NCI-H748 (cell line): ENCODE results near the gene FOXRED1.
"Not testable (repeated sequence)": the region's sequence is repeated elsewhere in the genome, so short reads cannot be mapped to it uniquely, and the experiment has no call there.

ENCODE experiments used
- DNase-seq: peaks from one replicate; lab custom pipeline; 2025; ENCODE audit not compliant: unreplicated experiment; lab: John Stamatoyannopoulos, UW

Gene FOXRED1

DNA sequence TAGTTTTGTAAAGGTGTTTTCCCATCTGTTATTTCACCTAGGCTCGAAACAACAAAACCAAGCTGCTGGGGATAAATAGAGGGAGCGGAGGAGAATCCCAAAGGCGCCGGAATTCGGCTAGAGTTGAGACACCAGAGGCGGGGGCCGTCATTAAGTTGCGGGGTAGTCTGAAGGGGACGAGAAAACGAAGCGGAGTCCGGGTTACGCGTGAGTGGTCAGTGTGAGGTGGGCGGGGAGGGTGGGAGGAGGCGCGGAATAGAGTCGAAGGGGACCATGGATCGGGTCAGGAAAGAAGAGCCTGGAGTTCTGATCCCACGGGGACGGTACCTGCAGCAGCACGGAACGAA is 620 bp upstream of the FOXRED1 start:
- DNase-seq = peak; percentile 60

DNA sequence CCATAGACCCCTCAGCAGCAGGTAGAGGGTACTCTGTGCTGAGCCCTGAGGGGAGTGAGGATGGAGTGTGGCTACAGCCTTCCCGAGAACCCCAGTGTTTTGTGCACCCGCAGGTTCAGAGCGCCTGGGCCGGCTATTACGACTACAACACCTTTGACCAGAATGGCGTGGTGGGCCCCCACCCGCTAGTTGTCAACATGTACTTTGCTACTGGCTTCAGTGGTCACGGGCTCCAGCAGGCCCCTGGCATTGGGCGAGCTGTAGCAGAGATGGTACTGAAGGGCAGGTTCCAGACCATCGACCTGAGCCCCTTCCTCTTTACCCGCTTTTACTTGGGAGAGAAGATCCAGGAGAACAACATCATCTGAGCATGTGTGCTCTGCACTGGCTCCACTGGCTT is 8.4 kb downstream of the FOXRED1 start:
- no peak for DNase-seq

DNA sequence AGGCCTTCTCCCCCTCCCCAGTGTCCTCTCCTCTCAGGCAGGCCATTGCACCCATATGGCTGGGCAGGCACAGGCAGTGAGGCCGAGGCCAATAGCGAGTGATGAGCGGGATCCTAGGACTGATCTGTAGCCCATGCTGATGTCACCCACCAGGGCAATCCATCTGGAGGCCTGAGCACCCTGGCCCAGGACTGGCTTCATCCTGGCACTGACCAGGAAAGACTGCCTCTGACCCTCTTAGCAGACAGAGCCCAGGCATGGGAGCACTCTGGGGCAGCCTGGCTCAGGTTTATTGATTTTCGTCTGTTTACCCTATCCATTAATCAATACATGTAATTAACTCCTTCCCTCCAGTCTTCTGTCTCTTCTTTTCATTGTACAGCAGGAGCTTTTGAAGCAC is 8.8 kb downstream of the FOXRED1 start:
- DNase-seq = no peak

DNA sequence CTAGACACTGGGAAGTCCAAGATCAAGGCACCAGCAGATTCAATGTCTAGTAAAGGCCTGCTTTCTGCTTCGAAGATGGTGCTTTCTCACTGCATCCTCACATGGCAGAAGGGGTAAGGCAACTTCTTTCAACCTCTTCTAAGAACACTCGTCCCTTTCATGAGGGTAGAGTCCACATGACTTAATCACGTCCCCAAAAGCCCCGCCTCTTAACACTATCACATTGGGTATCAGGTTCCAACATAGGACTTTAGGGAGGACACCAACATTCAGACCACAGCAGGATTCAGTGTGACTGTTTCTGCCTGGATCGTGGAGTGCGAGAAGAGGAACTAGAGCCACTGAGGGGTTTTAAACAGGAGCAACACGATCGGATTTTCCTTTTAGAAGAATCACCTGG is 10.2 kb downstream of the FOXRED1 start:
- DNase-seq = no peak

DNA sequence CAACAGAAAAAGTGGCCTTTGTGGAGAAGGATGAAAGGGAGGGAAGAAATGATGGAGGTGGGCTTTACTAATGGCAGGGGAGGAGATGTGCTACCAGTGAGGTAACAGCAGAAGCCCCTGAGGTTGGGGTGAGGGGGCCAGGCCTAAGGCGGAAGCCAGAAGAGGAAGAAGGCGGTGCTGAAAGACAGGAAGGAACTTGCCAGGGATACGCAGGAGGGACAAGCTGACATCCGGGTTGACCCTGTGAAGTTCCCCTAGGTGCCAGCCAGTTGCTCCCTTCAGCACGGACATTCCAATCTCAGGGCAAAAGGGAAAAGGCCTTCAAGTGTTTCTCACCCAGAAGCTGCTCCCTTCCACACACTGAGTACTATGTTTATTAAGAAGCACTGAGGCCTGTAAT is 11.6 kb downstream of the FOXRED1 start:
- no peak for DNase-seq

DNA sequence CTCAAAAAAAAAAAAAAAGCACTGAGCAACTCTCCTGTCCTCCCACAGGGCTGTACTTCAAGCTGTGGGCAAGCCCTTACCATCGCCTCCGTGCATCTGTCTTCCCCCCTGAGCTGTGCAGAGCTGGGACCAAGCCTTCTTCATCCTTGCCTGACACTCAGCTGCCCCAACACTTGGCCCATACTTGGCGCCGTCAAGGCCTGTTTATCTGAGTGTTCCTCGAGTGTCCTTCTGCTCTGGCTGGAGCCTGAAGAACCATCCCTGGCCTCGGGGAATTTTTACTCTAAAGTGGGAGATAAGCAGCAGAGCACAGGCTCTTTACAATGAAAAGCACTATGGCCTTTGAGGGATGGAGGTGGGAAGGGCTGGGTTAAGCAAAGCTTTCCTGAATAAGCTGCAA is 12.3 kb downstream of the FOXRED1 start:
- DNase-seq = no peak

DNA sequence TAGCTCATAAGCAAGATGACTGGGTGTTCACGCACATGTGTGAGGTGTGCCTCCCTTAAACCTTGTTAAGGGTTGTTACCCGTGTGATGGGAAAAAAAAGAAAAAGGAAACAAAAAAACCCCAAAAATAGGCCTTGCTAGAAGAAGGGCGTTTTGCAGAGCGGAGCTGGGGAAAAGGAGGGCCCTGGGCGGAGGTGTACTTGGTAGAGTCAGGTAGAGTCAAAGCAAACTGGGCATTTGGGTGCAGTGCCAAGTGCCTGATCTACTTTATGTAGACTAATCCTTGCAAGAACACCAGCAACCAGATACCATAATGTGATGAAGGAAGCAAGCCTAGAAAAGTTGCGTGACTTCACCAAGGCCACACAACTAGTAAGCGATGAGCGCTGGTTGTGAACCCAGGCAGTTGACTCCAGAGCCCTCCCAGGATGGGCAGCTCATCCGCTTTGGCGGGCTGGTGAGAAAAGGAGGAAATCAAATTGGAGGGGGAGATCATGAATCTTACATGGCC is 12.8 kb downstream of the FOXRED1 start:
- DNase-seq = no peak

DNA sequence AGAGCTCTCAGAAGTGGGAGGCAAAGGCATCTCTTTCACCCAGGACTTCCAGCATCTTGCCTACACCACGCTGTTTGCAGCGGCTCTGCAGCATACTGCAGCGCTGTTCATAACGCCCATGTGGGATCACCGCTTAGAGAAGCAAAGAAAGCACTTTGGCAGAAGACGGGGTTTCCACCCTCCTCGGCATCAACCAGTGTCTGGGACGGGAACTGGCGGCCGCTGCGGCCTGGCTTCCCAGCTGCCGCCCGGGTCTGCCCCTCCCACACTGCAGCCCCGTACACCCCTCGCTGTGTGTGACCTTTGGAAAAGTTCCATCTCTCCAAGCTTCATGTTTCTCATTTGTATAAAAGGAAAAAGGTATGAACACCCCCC is 13.4 kb downstream of the FOXRED1 start:
- DNase-seq = peak; percentile 38

DNA sequence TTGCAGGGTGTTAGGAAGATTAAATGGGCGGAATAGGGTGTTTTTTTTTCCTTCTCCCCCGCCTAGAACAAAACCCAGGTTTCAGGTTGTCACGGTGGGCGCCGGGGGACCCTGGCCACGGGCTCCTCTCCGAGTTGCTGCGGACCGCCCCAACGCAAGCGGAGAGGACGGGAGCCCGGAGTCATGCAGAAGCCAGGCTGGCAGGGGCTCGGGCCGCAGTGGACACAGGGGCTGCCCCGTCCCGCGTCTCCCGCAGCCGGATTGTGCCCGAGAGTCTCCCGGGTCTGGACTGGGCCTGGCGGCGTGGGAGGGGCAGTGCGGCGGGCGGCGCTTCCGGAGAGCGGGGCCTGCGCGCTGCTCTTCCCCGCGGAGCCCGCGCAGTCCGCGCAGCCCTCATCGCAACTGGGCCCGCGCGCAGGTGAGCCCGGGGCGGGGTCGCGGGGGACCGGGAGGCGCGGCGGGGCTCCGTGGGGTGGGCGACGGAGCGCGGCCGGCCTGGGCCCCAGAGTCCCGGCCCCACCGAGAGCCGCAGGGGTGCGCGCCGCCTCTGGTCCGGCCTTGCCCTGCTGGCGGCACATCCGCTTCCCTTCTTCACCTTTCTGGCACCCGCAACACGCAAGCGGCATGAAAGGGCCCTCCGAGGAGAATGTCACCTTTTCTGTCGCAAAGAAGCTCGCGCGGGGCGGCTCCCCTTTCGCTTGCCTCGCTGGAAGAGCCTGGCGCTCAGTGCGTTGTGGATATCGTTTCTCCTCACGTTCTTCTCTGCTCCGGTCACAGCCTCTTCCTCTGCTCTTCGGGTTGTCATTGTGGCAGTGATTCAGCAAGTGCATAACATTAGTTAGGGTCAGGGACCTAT is 14.0 kb downstream of the FOXRED1 start, which contains the start of gene TIRAP:
TSS of gene TIRAP (plus strand) at position 358 of the 856 bp plus-strand sequence. CDS start 7,802 bp downstream, outside the sequence.
- DNase-seq = peak; percentile 69

DNA sequence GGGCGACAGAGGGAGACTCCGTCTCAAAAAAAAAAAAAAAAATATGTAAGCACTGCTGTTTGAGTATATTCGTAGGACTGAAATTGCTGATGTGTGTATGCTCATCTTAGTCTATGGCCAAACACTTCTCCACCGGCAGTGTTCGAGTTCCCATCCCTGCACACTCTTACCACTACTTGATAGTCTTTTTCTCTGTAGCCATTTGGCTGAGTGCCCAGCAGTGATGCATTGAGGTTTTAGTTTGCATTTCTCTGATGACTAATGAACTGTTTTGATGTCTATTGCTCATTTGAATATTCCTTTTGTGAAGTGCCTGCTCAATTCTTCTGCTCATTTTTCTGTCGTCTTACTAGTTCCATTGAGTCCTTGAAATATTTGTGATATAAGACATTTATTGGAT is 15.9 kb downstream of the FOXRED1 start:
- peak; percentile 51 for DNase-seq

DNA sequence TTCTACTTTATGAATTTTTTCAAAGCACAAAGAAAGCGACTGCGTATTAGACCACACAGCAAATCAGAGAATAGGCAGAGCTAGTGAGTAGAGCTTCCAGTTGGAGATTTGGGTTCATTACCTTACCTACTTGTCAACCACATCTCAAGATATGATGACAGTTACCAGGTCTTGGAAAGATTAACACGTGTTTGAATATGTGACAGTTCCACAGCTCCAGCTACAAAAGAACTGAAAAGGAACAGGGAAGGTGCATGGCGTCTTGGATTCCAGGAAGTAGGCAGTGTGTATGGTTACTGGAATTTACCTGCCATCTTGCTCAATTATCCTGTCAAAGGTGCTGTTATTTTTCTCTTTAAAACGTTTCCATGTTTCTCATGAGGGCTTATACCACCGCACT is 19.3 kb downstream of the FOXRED1 start:
- DNase-seq = no peak

DNA sequence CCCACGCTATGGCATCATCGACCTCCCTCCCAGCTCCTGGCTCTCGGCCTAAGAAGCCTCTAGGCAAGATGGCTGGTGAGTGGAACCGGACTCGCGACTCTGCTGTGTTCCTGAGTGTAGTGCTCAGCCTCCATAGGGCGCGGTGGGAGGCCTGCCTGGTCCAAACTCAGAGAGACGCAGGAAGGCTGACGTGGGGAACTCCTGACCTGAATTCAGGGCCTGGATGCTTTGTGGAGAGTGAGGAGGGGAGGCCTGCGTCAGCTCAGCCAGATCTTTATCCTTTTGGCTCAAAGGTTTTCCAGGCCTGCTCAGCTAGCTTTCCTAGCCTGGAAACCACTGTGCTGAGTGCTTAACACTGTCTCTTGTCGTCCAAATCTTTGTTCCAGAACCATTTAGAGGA is 21.9 kb downstream of the FOXRED1 start:
- no peak for DNase-seq

DNA sequence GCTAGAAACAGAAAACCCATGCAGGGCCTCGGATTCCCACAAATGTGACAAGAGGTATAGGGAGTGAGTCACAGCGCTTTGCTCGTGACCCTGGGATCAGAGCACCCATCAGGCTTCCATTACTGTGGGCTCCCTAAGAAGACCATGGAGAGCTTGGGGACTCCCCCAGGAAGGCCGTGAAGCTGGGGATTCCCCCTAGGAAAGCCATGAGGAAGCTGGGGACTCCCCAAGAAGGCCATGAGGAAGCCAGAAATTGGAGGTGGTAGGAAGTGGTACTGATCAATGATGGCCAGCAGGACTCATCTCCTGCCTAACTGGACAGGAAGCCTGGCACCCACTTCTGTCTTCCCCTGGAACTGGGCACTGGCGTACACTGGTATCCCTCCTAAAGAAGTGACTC is 24.8 kb downstream of the FOXRED1 start:
- no peak for DNase-seq

DNA sequence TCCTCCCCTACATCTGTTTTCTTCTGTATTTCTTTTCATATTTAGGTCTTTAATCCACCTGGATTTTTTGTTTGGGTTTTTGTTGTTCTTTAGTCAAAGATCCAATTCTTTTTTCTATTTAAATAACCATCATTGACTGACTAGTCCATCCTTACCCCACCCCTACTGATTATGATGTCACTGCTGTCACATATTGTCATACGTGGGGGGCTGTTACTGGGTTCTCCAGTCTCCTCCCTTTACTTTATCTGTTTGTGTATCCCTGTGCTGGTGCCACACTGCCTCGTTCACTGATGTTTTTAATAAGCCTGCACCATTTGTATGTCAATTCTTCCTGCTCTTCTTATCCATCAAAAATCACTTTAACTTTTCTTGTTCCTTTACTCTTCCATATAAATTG is 28.1 kb downstream of the FOXRED1 start:
- no peak for DNase-seq

DNA sequence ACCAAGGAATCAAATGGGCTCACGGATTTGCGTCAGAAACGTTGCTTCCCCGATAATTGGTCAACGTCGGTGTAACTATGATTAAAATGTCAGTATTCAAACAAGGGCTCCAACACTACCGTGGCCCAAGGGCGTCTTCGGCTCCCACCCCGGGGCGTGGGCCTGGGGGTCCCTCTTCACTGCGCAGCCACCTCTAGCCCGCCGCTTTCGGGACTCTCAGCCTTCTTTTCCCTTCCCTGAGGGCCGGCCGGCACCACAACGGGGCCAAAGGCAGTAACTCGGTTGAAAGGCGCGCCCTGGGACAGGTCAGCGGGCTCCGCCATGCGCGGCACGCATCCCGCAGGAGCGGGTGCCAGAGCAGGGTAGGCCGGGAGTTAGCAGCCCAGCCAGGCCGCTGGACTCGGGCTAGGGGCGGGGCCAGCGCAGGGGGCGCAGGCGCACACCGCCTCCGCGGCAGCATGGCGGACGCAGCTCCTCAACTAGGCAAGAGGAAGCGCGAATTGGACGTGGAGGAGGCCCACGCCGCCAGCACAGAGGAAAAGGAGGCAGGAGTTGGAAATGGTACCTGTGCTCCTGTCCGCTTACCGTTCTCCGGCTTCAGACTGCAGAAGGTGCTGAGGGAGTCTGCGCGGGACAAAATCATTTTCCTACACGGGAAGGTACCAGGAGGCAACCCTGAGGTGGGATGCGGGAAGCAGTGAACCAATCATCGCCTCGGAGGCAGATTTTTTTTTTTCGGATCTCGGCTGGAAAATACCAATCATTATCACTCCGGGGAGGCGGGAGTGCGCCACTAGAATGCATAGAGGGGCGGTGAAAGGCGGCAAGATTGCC is 34.9 kb downstream of the FOXRED1 start, which contains the start of gene DCPS:
TSS of gene DCPS (plus strand) at position 438 of the 834 bp plus-strand sequence. CDS start at position 459, 21 bp downstream.
- DNase-seq = peak; percentile 88

DNA sequence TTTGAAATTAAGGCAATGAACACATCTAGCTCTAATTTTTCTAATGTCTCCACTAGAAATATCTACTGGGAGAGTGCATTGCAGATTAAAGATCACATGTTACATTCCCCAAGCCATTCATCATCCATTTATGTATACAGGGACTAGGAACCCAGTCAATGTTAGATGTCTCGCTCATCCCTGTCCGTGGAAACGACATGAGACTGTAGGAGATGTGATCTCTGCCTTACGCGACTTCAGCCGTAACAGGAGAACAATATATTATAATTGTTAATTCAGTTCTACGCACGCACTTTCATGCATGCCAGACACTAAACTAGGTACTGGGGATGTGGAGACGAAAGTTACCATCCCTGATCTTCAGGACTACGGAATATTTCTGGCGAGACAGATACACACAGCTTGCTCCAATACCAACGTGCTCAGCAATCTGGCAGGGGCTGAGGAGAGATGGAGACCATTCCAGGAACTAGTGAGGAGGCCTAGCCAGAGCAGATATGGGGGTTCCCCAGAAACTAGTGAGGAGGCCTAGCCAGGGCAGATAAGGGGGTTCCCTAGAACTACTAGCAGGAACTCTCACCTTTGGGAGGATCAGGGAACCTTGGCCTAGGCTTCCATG is 35.6 kb downstream of the FOXRED1 start:
- peak; percentile 58 for DNase-seq

DNA sequence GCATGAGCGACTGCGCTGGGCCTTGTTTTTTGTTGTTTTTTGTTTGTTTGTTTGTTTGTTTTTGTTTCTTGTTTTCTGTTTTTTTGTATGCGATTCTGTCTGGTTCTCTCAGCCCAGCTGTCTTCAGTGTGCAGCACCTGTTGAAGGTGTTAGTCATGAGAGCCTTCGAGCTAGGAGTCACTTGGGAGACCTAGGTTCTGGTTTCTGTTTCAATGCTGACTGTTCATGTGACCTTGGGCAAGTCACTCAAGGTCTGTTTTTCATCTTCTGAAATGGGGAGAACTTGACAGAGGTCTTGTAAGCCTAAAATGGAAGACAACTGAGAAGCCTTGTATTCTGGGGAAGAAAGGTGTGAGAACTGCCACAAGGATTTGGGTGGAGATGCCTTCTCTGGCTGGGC is 36.7 kb downstream of the FOXRED1 start:
- DNase-seq = no peak

DNA sequence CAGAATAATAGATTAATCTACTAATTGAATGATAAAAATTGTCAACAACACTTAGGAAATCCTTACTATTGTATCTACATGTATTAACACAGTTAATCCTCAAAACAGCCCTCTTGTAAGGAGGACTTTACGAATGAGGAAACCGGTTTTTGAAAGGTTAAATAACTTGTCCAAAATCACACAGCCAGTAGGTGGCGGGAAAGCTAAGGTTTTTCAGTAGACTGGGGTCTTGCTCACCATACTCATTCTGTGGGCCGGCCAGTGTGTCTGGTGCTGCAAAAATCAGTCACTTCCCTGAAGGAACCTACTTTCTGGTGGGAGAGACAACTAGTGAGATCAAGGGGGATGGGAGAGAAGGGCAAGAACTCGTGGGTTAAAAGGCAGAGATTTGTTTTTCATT is 38.8 kb downstream of the FOXRED1 start:
- peak; percentile 20 for DNase-seq

DNA sequence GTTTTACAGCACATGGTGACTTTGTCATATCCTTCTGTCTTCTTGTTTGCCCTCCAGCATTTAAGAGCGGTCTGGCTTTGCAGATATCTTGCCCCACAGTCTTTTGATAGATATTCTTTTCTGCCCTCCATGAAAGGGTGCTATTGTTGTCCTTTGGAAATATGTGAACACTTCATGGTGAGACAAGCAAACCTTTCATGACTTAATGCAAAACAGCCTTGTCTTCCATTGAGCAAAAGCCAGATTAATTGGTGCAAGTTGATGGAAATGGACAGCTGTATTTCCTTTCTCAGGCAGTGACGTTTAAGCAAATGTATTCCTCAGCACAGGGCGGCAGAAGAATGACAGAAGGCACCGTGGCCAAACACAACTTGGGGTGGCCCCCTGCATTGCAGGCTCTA is 39.3 kb downstream of the FOXRED1 start:
- DNase-seq = no peak

DNA sequence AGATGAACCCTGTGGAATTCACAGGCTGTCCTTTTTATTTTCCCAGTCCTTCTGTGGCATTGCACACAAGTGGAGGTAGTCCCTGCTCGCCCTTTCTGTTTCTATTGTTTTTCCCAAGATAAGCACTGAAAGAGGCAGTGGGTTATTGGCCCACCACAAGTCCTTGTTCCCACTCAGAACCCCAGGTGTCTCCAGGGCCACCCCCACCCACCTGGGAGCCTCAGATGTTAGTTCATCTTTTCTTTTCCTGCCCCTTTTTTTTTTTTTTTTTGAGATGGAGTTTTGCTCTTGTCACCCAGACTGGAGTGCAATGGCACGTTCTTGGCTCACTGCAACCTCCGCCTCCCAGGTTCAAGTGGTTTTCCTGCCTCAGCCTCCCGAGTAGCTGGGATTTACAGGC is 39.8 kb downstream of the FOXRED1 start:
- not testable (repeated sequence) for DNase-seq

DNA sequence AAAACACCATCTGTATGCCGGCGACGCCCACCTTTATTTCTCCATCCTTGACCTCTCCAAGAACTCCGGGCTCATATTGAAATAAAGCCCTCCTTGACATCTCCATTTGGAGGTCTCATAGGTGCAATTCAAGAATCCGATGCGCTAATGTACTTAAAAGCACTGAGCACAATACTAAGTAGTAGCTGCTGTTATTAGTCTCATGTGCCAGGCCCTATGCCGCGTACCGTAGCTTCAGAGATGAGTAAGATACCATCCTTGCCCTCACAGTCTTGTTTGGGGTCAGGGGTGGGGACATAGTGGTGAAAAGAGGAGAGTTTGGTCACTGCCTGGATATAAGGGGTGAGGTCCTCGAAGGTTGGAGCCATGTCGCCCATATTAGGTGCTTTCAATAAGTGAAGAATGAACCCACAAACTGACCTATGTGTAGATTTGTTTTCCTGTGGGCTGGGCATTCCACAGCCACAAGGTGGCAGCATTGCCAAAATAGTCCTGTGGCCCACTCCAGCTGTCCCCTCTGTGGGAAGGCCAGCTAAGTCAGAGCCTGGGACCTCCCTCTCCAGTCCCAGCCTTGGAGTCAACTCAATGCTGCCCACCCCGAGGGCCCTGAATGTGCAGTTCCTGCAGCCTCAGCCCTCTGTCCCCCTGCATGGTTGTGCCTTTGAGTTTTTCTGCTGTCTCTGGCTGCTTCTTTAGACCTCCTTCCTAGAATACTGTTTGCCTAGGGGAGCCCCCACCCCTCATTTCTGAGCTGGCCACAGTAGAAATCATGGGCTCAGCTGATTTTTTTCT is 41.4 kb downstream of the FOXRED1 start:
- DNase-seq = peak; percentile 56
